IPS-15b (cell line): ENCODE results near the gene FAM149A.

Experiments
- H3K27me3 ChIP-seq: one replicate; pipeline ENCODE4 v1.6.1; 2013; ENCODE audit warnings: low read length; ENCODE audit not compliant: control insufficient read depth, insufficient read depth
- H3K36me3 ChIP-seq: one replicate; pipeline ENCODE4 v1.6.1; 2013; ENCODE audit warnings: low read length; ENCODE audit not compliant: control insufficient read depth, insufficient read depth
- H3K4me1 ChIP-seq: one replicate; pipeline ENCODE4 v1.6.1; 2013; ENCODE audit warnings: mild to moderate bottlenecking, low read length; ENCODE audit not compliant: control insufficient read depth, insufficient read depth
- H3K4me3 ChIP-seq: one replicate; pipeline ENCODE4 v1.5.1; 2013; ENCODE audit warnings: low read depth, low read length
- H3K9ac ChIP-seq: one replicate; pipeline ENCODE4 v1.6.1; 2013; ENCODE audit warnings: low read depth, mild to moderate bottlenecking, low read length
- H3K9me3 ChIP-seq: one replicate; pipeline ENCODE4 v1.6.1; 2013; ENCODE audit warnings: mild to moderate bottlenecking, low read length; ENCODE audit not compliant: control insufficient read depth, insufficient read depth

Gene FAM149A

GRCh38 chr4:186167605-186168004 is 63.1 kb downstream of the FAM149A start:
- H3K36me3 ChIP-seq: no peaks in the 10 kb centered on the region
- H3K4me1 ChIP-seq: no peaks in the 10 kb centered on the region
- H3K4me3 ChIP-seq: no peak overlapping the region
- H3K27me3 ChIP-seq: no peaks in the 10 kb centered on the region
- H3K9ac ChIP-seq: no peak overlapping the region
- H3K9me3 ChIP-seq: no peaks in the 10 kb centered on the region

- H3K4me1 ChIP-seq: no peaks in the 10 kb centered on the region
- H3K27me3 ChIP-seq: no peaks in the 10 kb centered on the region
- no peaks in the 10 kb centered on the region for H3K9me3 ChIP-seq
- no peak overlapping the region for H3K9ac ChIP-seq
- no peak overlapping the region for H3K4me3 ChIP-seq
- no peaks in the 10 kb centered on the region for H3K36me3 ChIP-seq
Measured at GRCh38 chr4:186168750-186169149, 64.2 kb downstream of the FAM149A start.

- Histone ChIP-seq H3K36me3 (no peaks in the 10 kb centered on the region), H3K9me3 (no peaks in the 10 kb centered on the region), H3K9ac (no peak overlapping the region), H3K27me3 (no peaks in the 10 kb centered on the region), H3K4me1 (no peaks in the 10 kb centered on the region), H3K4me3 (no peak overlapping the region)
Measured at GRCh38 chr4:186169333-186169944, 64.9 kb downstream of the FAM149A start.

GRCh38 chr4:186169945-186170802 is 65.7 kb downstream of the FAM149A start:
- Histone ChIP-seq H3K9ac (no peak overlapping the region), H3K4me3 (no peak overlapping the region), H3K9me3 (no peaks in the 10 kb centered on the region), H3K36me3 (no peaks in the 10 kb centered on the region), H3K27me3 (no peaks in the 10 kb centered on the region), H3K4me1 (no peaks in the 10 kb centered on the region)

GRCh38 chr4:186170966-186171365 is 66.5 kb downstream of the FAM149A start:
- H3K9ac ChIP-seq: no peak overlapping the region
- no peak overlapping the region for H3K4me3 ChIP-seq
- no peaks in the 10 kb centered on the region for H3K4me1 ChIP-seq
- no peaks in the 10 kb centered on the region for H3K9me3 ChIP-seq
- no peaks in the 10 kb centered on the region for H3K36me3 ChIP-seq
- no peaks in the 10 kb centered on the region for H3K27me3 ChIP-seq

- Histone ChIP-seq H3K4me1 (no peaks in the 10 kb centered on the region), H3K9ac (no peak overlapping the region), H3K27me3 (no peaks in the 10 kb centered on the region), H3K36me3 (no peaks in the 10 kb centered on the region), H3K9me3 (no peaks in the 10 kb centered on the region), H3K4me3 (no peak overlapping the region)
Measured at GRCh38 chr4:186172546-186172945, 68.0 kb downstream of the FAM149A start.

- H3K36me3 ChIP-seq: no peaks in the 10 kb centered on the region
- H3K27me3 ChIP-seq: no peaks in the 10 kb centered on the region
- no peaks in the 10 kb centered on the region for H3K9me3 ChIP-seq
- H3K9ac ChIP-seq: no peak overlapping the region
- H3K4me1 ChIP-seq: peaks cover 8% of the 10 kb centered on the region
- no peak overlapping the region for H3K4me3 ChIP-seq
Measured at GRCh38 chr4:186188107-186188506, 83.6 kb downstream of the FAM149A start.

GRCh38 chr4:186189656-186190055 is 85.2 kb downstream of the FAM149A start:
- Histone ChIP-seq H3K36me3 (no peaks in the 10 kb centered on the region), H3K9ac (no peak overlapping the region), H3K27me3 (no peaks in the 10 kb centered on the region), H3K4me3 (no peak overlapping the region), H3K4me1 (peaks cover 8% of the 10 kb centered on the region), H3K9me3 (no peaks in the 10 kb centered on the region)

- no peaks in the 10 kb centered on the region for H3K9me3 ChIP-seq
- H3K27me3 ChIP-seq: no peaks in the 10 kb centered on the region
- H3K36me3 ChIP-seq: no peaks in the 10 kb centered on the region
- H3K4me3 ChIP-seq: peak overlapping the region; percentile 72
- H3K4me1 ChIP-seq: peaks cover 8% of the 10 kb centered on the region
- peak overlapping the region; percentile 75 for H3K9ac ChIP-seq
Measured at GRCh38 chr4:186190581-186191199, 86.2 kb downstream of the FAM149A start.

- H3K9me3 ChIP-seq: no peaks in the 10 kb centered on the region
- H3K4me3 ChIP-seq: peak within 1 kb of the TSS; percentile 72
- peak within 1 kb of the TSS; percentile 79 for H3K9ac ChIP-seq
- H3K27me3 ChIP-seq: no peaks in the 10 kb centered on the region
- H3K4me1 ChIP-seq: peaks cover 8% of the 10 kb centered on the region
- no peaks in the 10 kb centered on the region for H3K36me3 ChIP-seq
Measured at GRCh38 chr4:186191200-186192065, 86.9 kb downstream of the FAM149A start, which contains the start of gene CYP4V2. TSS of gene CYP4V2 (plus strand) at chr4:186191567. CDS start at chr4:186191824, 257 bp downstream.

GRCh38 chr4:186192066-186192612 is 87.6 kb downstream of the FAM149A start:
- no peaks in the 10 kb centered on the region for H3K9me3 ChIP-seq
- H3K4me1 ChIP-seq: peaks cover 8% of the 10 kb centered on the region
- peak overlapping the region; percentile 79 for H3K9ac ChIP-seq
- peak overlapping the region; percentile 72 for H3K4me3 ChIP-seq
- no peaks in the 10 kb centered on the region for H3K27me3 ChIP-seq
- H3K36me3 ChIP-seq: no peaks in the 10 kb centered on the region
